Measurements from ENCODE around the gene TP53I11.

TP53I11 gene

GRCh38 chr11:44978274-44978960 is 27.7 kb upstream of the TP53I11 start:
- no peak for DNase-seq (ENCODE audit: low spot score)

- no peak for DNase-seq (ENCODE audit: low spot score)
These were observed 26.9 kb upstream of the TP53I11 start for GRCh38 chr11:44977493-44977984.

GRCh38 chr11:44976576-44976975 is 25.9 kb upstream of the TP53I11 start:
- no peak for DNase-seq (ENCODE audit: low spot score)

- DNase-seq (ENCODE audit: low spot score), result no peak
These were observed 23.8 kb upstream of the TP53I11 start for GRCh38 chr11:44974402-44975000.

GRCh38 chr11:44973632-44974401 is 23.1 kb upstream of the TP53I11 start:
- DNase-seq (ENCODE audit: low spot score), result no peak

- DNase-seq (ENCODE audit: low spot score), result peak; percentile 53
These were observed 22.2 kb upstream of the TP53I11 start for GRCh38 chr11:44972746-44973435.

DNA sequence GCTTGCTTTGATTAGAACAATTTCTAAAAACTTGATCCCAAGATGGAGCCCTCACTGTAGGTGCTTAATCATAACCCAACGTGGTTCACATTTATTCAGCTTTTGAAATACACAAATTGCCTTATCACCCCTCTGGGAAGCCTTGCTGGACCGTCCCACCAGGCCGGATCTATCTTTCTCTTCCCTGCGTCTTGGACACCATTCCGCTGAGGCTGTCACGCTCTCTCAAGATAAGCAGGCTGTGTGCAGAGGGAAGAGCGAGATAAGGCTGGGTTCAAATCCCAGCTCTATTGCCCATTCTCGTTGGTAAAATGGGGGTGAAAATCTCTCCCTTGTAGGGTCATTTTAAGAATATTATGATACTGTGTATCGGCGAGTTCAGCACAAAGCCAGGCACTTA is 20.5 kb upstream of the TP53I11 start:
- DNase-seq (ENCODE audit: low spot score), result no peak

- no peak for DNase-seq (ENCODE audit: low spot score)
These were observed 19.6 kb upstream of the TP53I11 start for GRCh38 chr11:44970293-44970692.

DNA sequence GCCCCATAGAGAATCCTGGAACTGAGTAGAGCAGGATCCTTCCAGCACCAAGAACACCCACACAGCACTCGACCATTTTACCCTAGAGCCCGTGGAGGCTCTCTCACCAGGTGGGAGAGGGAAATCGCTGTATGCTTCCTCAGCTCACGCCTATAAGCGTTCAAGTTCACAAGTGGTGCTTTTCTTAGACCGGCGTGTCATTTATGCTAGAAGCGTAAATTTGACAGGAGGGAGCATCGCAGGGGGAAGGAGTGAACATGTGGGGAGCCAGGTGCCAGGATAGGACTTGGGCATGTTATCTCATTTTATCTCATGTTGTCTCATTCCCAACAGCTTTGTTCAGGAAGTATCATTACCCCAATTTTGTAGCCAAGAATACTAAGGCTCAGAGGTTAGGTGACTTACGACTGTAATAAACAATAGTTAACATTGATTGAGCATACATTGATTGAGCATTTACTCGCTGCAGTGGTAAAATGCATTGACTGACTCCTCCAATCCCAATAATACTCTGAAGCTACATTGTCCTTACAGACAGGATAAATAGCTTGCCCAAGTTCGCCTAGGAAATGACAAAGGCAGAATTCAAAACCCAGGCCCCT is 19.1 kb upstream of the TP53I11 start:
- DNase-seq (ENCODE audit: low spot score), result no peak

- DNase-seq (ENCODE audit: low spot score), result no peak
These were observed 17.8 kb upstream of the TP53I11 start for GRCh38 chr11:44968510-44968909.

- no peak for DNase-seq (ENCODE audit: low spot score)
These were observed 17.3 kb upstream of the TP53I11 start for GRCh38 chr11:44967930-44968496.

DNA sequence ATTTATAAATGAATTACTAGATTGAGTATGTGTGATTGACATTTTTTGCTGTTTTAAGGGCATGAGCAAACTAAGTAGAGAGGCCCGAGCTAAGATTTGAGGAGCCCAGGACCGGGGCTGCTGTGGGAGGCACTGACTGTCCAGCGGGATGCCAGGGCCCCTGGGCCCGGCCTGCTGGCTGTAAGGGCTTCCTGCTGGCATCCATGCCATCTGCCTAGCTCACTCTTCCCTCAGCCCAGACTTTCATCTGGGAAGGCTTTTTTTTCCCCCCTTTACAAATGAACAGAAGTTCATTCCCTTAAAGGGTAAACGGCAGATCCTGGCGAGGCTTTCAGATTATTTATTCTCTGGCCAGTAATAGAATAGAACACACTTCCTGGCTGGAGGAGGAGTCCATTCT is 16.0 kb upstream of the TP53I11 start:
- no peak for DNase-seq (ENCODE audit: low spot score)

GRCh38 chr11:44964526-44965209 is 14.0 kb upstream of the TP53I11 start:
- DNase-seq (ENCODE audit: low spot score), result no peak

- DNase-seq (ENCODE audit: low spot score), result no peak
These were observed 13.3 kb upstream of the TP53I11 start for GRCh38 chr11:44963948-44964347.

DNA sequence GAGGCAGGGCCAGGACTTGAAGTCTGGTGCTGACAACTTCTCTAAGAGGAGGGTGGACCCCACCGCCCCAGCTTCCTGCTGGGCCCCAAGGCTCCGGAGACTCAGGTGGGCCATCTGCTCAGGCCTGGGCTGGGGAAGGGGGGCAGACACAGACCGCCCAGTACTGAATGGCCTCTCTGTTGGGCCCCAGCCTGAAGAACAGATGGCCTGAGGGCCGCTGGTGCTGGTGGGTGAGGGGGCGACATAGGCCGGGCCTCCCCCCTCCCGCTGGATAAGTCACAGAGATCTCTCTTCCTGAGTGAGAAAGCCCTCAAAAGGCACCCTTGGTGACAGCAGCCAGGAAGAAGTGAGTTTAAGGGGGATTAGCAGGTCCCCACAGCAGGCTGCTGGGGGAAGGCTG is 12.5 kb upstream of the TP53I11 start:
- no peak for DNase-seq (ENCODE audit: low spot score)

- no peak for DNase-seq (ENCODE audit: low spot score)
These were observed 11.8 kb upstream of the TP53I11 start for GRCh38 chr11:44962464-44962863.

GRCh38 chr11:44960200-44960845 is 9.6 kb upstream of the TP53I11 start:
- DNase-seq (ENCODE audit: low spot score), result no peak

GRCh38 chr11:44959064-44959463 is 8.4 kb upstream of the TP53I11 start:
- DNase-seq (ENCODE audit: low spot score), result no peak

GRCh38 chr11:44957776-44958564 is 7.3 kb upstream of the TP53I11 start:
- DNase-seq (ENCODE audit: low spot score), result no peak

GRCh38 chr11:44957040-44957515 is 6.4 kb upstream of the TP53I11 start:
- no peak for DNase-seq (ENCODE audit: low spot score)

All from AG20443 (cell line).